GM21367 (cell line): ENCODE results near the gene SPTBN2.

Experiments used
- ATAC-seq: cut with Tn5 transposase; IDR thresholded peaks from one replicate; pipeline ENCODE4 v1.9.1; 2021; ENCODE audit not compliant: unreplicated experiment

The SPTBN2 gene

DNA sequence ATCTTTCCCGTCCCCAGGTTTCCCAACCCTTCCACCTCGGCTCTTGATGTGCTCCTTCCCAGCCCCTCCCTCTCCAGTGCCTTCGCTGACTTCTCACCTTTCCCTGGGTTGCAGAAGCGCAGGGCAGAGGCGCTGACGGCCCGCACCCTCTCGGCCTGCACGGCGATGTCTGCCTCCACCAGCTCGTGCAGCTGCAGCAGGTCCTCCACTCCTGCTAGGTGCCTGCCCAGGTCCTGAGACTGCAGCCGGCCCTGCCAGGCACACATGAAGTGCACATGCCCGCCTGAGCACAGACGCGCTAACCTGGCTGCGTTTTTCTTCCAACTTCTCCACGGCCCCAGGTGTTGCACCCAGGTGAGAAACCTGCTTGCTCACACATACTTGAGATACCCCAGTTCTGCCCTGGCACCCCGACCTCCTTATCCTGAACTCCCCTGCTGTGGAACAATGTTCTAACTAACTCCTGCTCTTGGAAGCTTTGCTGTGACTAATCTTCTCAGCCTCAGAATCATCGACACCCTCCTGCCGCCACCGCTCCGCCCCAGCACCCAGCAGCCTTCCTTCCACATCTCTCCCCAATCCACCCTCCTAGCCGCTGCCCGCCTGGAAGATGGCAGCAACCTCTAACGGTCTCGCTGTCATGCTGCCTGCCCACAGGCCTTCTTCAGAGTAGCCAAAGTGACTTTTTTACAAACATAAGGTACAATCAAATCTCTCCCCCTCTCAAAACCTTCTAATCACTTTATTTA, 23.3 kb downstream of the SPTBN2 start:
- ATAC-seq, result no peak

DNA sequence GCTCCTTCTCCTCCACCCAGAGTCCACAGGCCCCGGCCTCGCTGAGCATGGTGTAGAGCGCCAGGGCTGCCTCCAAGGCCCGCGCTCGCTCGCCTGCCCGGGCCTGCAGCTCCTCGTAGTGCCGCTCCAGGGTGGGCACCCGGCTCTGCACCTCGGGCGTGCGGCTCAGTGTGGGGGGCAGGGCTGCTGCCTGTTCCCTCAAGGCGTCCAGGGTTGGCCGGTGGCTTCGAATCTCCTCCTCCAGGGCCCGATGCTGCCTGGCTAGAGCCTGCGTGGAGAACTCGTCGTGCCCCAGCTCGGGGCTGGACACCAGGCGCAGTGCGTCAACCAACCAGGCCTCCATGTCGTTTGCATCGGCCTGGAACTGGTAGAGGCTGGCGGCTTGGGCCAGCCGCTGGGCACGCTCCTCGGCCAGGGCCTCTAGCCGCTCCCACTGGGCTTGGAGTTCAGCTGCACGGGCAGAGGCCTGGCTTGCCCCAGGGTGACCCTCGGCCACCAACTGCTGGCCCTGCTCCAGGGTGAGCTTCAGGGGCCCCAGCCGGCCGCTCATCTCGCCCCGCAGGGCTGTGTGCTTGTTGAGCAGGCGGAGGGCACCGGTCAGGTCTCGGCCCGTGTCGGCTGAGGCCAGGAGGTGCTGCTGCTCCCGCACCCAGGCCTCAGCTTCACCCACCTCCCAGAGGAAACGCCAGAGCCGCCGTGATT, 24.2 kb downstream of the SPTBN2 start:
- ATAC-seq, result no peak

DNA sequence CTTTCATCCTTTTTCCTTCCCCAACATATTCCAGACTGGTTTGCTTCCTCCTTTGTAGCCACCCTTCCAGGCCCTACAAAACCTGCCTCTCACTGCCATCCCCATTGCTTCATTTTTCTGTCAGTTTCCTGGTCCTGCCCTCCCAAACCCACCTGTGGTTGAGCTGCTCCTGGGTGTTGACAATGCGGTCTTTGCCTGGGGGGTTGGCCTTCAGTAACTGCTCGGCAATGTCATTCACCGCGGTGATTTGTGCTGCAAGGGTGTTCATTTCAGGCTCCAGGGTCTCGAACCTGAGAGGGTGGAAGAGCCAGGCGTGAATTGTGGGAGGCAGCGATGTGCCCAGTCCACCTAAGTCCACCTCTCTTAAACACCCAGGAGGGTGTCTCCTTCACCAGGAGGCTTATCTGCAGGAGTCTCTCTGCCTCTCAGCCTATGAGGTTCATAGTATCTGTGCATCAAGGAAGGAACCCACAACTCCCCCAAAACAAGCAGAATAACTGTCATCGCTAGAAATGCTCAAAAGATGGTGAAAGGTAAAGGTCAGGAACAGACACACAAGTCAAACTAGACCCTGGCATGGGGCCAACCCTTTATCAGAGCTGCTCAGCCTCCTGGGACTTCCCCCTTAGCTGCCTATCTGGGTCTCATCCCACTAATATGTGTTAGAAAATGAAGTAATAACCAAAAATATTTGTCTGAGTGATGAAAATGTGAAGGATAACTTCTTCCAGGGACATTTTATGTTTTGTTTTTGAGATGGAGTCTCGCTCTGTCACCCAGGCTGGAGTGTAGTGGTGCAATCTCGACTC, 27.4 kb downstream of the SPTBN2 start:
- ATAC-seq, result no peak

DNA sequence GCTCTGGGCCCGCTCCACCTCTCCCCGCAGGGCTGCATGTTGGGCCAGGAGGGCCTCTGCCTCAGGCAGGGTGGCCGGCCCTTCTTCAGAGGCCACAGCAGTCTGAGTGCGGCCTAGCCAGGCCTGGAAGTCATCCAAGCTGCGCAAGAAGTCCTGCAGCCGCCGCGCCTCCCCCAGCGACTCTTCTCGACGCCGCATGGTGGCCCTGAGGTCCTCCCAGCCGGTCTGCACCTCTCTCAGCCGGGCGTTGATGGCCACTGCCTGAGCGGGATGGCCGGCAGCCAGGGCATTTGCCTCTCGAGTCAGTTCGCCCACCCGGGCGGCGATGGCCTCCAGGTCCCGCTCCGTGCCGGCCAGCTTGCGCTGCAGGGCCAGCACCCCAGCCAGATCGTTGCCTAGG, 28.3 kb downstream of the SPTBN2 start:
- no peak for ATAC-seq

DNA sequence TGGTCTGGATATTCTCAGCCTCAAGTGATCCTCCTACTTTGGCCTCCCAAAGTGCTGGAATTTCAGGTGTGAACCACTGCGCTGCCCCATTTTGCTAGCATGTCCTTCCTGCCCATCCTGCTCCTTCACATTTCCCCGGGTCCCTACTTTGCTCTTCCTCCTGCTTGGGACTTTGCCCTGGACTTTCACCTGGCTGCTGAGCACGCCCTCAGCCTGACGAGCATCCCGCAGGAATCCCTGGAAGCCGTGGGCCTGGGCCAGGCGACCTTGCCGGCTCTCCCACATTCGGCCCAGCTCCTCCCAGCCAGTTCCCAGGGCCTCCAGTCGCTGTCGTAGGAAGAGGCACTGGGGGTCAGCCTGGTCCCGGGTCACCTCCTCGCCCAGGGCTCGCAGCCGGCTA, 28.7 kb downstream of the SPTBN2 start:
- no peak for ATAC-seq

DNA sequence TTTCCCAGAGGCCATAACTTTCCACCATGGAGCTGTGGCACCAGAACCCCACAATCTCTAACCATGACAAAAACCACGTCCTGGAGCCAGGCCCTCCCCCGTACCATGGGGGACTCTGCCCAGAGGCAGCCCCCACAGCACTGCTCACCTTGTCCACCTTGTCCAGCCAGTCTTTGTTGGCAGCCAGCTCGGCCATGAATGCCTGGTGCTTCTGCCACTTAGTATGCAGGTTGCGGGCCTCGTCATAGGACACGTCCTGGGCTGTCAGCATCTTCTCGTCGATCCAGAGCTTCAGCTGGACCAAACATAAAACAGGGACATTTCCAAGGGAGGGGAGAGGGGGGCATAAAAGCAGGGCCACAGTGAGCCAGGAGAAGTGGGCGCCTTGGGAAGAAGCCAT, 30.5 kb downstream of the SPTBN2 start:
- no peak for ATAC-seq

DNA sequence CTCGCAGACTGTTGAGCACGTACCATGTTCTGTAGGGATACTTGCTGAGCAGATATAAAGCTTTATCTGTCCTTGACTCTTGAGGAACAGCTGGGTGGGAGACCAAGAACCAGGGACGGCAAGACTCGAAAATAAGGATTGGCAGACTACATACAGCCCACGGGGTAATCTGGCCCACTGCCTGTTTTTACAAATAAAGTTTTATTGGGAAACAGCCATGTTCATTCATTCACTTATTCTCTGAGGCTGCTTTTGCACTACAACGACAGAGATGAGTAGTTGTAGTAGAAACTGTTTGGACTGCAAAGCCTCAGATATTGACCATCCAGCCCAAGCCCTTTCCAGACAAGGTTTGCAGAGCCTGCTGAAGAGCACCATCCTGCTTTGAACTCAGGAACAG, 31.0 kb downstream of the SPTBN2 start:
- no peak for ATAC-seq

DNA sequence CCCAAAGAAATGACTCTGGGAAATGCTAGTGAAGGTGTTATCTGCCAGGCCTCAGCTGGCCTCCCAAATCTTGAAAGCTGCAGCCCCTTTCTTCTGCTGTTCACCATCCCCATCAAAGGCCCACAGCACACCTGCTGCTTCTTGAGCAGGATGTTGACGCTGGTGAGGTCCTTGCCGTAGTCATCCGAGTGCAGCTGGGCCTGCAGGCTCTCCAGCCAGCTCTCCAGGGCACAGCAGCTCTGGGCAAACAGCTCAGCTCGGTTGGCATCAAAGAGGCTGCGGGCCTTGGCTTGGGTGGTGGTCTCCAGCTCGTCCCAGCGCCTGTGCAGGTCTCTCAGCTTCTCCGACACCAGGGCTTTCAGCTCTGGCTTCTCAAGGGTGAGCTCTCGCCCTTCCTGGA, 32.9 kb downstream of the SPTBN2 start:
- no peak for ATAC-seq

DNA sequence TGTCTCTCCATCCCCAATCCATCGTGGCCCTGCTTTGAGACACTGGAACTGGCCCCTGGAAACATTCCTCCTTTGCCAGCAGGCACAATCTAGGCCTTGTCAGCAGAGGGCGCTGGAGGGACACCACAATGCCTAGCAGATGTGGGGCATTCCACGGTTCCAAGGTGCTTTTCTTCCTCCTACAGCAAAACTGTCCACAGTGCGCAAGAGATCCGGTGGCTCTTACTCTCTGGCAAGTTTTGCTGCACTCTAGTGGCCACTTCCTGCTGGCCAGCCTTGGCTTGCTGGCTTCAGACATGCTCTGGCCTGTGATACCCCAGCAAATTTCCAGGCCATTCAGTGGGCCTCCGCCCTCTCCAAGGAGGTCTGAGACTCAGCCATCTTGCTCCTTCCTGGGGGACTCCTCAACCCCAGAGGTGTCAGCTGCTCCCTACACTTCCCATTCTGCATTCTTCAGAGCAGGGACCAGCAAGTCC, 34.2 kb downstream of the SPTBN2 start:
- ATAC-seq, result no peak

DNA sequence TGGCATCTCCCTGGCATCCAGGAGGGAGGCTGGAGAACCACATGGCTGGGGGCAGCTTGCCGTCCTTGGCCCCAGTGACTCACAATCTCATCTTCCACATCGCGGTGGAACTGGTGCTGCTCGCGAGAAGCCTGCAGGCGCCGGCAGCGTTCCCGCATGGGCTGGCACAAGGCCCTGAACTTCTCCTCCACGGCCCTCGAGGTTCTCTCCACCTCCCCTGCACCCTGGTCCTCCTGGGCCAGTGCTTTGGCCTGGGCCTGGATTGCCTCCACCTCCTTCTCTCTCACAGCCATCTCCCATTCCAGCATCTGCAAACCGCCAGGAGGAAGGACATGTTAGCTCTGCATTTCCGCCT, 35.0 kb downstream of the SPTBN2 start:
- no peak for ATAC-seq

DNA sequence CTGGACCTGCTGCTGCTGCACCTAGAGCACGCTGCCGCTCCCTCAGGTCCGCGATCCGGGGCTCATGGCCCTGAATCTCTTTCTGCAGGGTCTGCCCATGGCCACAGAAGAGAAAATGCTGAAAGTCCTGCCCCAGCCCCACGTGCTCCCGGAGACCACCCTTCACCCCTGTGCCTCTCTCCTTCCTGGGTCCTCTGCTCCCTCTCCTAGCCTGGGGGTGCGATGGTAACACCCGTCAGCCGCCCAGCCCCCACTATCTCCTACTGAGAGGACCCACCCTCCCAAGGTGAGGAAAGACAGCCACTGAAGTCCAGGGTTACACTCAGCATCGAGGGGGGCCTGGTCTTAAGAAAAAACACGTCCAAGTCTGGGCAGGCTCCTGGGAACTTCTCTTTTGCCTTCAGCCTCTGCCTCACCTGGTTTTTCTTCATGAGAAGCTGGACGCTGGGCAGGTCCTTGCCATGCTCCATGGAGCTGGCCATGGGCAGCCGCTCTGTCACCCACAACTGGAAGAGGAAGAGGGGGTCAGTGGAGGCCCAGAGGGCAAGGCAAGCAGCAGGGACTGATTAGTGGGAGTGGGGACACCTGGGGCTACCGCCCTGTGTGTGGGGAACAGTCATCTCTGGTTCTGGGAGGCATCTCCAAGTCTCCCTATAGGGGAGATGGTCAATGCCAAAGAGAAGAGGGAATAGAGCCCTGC, 35.5 kb downstream of the SPTBN2 start:
- no peak for ATAC-seq

DNA sequence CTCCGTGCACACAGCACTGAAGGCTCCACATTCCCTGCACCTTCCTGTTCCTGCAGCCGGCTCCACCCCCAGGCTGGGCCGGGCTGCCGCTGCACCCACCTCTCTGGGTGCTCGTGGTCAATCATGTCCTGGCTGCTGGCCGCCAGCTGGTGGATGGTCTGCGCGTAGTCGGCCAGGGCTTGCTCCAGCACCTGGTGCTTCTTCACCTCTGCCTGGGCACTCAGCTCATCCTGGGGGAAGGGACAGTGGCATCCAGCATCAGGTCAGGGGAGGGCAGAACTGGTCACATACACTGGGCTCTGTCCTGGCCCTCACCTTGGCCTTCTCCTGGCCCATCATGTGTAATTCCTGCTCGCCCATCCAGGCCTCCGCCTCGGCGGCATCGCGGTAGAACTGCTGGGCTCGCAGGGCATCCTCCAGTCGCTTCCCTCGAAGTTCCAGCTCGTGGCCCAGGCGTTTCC, 36.1 kb downstream of the SPTBN2 start:
- no peak for ATAC-seq

DNA sequence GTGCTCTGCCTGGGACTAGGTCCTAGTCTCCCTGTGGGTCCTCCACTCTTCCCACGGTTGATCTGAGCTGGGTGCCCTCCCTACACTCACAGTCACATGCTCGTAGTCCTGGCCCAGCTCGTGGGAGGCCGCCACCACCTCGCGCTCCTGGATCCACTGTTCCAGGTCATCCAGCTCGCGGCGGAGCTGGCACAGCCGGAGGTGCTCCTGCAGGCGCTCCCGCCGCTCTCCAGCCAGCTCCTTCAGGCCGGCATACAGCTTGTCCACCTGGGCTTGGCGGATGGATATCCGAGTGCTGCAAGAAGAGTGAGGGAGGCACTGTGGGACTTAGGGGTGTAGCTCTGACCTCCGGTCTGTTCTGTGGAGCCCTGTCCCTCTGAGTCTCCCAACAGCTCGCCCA, 36.6 kb downstream of the SPTBN2 start:
- ATAC-seq, result no peak

DNA sequence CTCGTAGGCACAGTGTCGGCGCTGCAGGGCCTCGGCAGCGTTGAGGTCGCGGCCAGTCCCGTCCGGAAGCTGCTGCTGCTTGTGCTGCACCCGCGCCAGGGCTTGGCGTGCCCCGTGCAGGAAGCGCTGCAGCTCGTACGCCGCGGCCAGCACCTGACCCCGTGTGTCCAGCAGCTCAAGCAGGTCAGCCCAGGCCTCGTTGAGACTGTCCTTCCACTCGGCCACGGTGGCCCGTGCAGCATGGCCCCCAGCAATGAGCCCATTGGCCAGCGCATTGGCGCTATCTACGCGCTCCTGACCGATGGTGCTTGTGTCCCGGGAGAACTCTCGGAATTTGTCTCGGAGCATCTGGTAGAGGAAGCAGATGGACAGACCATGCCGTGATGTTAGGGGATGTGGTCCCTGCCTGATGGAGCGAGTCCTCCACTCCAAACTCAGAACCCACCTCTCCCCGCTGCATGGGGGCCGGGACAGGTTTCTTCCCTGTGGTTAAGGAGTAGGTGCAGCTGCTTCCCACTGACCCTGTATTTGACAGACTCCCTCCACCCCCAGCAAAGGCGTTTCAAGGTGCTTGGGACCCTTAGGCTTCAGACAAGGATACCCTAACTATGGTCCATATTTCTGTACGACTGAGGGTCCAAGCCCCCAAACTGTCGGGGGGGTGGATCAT, 37.6 kb downstream of the SPTBN2 start:
- ATAC-seq, result no peak

DNA sequence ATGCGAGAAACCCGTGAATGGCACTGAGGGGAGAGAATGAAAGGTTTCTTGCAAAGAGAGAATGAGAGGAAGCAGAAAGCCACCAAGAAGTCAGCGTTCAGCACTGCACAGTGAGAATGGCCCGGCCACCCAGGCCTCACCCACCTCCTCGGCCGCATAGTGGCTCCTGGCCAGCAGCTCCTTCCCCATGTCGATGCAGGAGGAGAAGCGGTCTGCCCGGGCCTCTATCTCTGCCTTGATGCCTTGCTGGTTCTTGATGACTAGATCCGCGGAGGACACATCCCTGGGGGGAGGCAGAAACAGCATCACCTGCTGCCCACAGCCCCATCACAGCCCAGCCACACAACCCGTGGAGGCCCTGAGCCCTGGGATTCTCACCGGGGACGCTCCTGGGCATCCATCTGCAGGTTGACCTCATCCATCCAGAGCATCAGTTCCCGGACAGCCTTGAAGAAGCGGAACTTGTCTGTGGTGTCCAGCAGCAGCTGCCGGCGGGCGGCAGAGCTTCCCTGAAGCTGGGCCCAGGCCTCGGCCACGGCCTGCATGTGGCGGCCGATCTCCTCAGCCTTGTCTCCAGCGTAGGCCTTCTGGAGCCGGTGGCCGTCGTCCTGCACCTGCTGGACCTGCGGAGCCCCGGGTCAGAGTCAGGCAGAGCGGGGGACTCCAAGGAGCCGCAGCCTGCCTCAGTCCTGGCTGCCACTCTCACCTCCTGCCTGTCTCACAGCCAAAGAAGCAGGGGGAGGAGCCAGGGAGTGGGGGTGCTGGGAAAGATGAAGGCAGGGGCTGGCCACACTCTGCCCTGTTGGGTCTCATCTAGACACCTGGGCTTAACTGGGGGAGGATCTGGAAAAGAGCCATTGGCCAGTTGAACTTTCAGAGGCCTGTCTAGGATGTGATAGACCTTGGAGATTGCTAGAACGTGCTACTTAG, 39.1 kb downstream of the SPTBN2 start:
- ATAC-seq, result no peak

DNA sequence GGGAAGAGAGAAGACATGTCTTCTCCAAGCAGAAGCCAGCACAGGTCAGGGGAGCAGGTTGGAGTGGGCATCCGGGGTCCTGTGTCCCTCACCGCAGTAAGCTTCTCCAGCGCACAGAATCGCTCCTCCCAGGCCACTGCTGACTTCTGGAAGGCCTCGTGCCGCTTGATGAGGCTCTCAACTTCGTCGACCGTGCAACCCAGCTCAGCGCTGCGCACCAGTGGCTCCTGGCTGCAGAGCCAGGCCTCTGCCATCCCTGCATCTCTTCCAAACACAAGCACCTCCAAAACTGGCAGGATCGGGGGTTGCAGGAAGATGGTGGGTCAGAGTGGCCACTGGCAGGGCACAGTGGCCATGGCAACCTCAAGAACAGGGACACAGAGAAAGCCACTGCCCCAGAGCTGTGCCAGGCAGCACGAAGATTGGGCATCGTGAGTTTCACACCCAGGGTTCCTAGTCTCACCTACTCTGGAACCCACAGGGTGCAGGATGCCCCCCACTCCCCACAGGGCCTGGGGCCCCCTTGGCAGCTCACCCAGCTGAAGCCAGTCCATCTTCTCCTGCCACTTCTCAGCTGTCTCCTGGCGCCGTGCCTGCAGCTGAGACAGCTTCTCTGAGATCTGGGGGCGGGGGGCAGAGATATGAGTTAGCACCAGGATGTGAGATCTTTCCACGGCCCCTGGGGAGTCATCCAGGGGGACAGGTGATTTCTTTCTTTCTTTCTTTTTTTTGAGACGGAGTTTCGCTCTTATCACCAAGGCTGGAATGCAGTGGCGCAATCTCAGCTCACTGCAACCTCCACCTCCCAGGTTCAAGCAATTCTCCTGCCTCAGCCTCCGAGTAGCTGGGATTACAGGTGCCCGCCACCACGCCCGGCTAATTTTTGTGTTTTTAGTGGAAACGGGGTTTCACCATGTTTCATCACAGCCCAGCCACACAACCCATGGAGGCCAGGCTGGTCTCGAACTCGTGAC, 40.2 kb downstream of the SPTBN2 start:
- ATAC-seq, result no peak

DNA sequence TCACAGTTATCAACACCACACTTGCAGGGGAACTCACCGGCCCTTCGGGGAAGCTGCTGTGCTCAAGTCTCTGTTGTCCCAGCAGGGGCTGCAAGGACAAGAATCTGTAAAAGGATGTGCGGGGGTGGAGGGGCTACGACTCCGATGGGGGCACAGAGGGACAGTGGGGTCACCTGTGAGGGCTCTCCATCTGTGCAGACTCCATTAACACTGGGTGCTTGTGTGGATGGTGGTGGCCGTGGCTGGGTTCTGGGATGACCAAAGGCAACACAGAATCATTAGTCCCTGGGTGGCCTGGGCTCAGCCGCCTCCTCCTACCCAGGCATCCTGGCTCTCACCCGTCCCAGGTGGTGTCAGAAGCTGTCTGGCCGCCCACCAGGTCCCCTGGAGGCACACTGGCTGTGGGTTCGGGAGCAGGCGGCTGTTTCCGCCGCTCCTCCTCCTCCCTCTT, 41.2 kb downstream of the SPTBN2 start:
- no peak for ATAC-seq
